AG20443 (cell line): ENCODE measurements around the gene ACADSB.
A peak's percentile ranks its signal among the peaks of the same experiment; 100 is the strongest.

Source experiments
- DNase-seq: peaks from one replicate; pipeline ENCODE4 v3.0.0; 2012; ENCODE audit warnings: low spot score, mixed read lengths

The ACADSB gene

DNA sequence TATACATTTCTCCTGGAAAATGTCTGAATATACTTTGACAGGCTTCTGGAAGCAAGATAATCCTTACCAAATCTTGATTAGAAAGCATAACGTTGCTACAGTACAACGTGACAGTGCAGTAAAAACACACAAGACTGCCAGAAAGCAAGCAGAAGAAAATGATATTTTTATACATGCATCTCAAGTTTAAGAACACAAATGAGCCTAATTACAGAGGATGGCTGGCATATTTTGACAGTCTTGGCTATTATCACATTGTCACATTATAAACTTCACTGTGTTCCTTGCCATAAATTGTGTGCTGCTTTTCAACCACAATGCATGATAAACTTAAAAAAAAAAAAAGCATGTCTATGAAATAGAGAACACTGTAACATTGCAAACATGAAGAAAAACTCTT lies 4.5 kb upstream of the ACADSB start:
- no peak for DNase-seq

DNA sequence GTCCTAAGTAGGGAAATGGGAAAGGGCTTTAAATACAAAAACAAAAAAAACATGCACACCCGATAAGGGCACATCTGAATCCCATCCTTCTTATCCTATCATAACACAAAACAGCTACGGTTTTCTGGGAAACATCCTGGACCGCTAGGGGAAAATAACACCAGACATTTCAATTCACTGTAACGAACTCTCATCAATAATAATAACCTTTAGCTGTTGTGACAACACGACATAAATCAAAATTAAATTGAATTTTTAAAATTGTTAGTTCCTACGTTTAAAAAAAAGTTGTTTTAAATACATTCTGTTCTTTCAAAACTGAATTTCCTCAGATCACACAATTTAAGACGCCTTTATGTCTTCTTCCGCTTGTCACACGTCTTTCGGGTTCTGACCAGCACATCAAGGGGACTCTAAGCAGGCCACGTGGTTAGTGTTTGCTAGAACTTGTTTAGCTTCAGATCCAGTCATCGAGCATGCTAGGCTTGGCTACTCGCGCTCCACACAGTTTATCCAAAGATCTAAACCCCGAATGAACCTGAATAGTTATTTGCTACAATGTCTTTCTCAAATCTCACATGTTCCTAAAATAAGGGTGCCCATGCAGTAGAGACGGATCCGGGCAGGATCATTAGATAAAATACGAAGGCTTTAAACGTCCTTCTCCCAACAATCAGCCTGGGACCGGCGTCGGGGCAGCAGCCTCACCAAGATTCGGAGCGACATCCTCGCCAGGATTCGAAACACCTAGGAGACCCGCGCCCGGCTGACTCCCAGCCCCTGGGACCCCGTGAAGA lies 1.1 kb upstream of the ACADSB start:
- DNase-seq: peak; percentile 61

DNA sequence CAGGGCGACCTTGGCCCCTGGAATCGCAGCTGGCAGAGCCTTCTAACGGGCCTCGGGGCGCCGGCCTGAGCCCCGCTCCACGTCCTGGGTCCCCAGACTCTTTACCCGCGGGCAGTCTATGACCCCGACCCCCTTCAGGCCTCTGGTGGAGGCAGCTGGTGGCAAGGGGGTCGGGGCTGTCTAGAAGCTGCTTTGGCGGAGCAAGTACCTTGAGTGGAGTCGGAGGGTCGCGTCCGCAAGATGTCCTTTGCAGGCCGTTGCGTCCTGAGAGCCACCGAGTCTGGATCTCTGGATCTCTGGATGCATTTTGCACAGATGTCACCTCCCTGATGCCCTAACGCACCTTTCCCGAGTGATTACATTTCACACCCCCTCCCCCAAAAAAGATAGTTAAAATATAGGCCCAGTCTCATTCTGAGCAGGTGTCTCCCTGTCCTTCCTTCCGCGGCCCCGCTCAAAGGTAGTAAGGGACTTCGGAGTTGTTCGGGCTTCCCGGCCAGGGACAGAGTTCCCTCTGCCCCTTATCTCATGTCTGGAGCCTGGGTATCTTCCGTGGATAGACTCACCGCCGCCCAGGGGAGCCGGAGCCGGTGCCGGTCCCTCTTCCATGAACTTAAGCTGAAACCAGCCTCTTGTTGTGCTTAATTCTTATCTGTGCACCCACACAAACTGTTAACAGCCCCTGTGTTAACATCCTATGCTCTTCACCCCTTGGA lies 457 bp downstream of the ACADSB start:
- peak; percentile 39 for DNase-seq

DNA sequence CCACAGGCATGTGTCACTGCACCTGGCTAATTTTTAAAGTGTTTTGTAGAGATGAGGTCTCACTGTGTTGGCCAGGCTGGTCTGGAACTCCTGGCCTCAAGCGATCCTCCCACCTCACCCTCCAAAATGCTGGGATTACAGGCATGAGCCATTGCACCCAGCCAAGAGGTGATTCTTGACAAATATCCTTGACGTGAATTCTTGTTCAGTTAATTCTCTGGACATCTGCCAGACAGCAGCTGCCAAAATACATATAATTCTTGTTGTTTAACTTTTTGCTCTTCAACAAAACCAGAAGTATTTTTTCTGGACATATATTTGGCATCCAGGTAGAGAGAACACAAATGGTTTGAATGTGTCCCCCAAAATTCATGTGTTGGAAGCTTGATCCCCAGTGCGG lies 3.2 kb downstream of the ACADSB start:
- DNase-seq: no peak

DNA sequence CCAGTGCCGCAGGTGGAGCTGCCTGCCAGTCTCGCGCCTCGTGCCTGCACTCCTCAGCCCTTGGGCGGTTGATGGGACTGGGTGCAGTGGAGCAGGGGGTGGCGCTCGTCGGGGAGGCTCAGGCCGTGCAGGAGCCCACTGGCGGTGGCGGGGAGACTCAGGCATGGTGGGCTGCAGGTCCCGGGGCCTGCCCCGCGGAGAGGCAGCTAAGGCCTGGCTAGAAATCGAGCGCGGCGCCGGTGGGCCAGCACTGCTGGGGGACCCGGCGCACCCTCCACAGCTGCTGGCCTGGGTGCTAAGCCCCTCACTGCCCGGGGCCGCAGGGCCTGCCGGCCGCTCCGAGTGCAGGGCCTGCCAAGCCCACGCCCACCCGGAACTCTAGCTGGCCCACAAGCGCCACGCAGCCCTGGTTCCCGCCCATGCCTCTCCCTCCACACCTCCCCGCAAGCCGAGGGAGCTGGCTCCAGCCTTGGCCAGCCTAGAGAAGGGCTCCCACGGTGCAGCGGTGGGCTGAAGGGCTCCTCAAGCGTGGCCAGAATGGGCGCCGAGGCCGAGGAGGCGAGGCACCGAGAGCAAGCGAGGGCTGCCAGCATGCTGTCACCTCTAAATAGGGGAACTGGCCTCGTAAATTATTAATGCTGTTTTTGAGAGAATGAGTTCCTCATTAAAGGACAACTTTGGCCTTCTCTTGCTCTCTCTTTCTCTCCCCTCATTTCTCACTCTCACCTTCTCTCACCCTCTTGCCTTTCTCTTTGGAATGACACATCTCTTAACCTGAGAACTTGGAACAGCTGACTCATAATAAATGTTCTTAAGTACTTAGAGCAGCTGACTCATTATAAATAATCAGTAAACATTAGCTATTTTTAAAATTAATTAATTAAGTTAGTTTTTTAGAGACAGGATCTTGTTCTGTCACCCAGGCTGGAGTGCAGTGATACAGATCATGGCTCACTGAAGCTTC lies 4.9 kb downstream of the ACADSB start:
- DNase-seq: no peak

DNA sequence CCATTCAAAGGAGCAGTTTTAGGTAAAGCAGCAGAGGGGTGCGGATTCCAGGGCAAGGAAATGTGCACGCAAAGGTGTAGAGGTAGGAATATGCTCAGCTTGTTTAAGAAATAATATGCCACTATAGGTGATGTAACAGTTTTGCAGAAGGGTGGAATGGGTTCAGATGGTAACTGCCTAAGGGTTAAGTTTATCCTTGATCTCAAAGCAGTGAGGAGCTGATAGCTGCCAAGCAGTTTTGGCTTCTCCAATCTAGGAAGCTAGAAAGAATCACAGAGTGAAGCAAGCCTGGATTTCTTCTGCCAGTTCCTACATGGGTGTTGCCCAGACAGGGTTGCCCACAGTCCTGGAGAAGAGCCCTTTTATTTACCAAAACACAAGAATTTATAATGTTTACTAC lies 6.0 kb downstream of the ACADSB start:
- no peak for DNase-seq

DNA sequence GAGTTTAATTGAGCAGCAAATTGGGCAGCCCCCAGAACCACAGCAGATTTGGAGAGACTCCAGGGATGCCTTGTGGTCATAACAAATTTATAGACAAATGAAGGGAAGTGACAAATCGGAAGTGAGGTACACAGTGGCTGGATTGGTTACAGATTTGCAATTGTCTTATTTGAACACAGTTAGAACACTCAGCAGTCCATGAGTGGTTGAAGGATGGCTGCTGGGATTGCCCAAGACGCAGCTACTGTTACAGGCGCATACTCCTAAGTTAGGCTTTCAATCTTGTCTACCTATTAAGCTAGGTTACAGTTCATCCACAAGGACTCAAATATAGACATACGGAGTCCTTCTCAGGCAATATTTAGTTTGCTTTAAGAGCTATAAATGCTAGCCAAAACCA lies 7.4 kb downstream of the ACADSB start:
- no peak for DNase-seq

DNA sequence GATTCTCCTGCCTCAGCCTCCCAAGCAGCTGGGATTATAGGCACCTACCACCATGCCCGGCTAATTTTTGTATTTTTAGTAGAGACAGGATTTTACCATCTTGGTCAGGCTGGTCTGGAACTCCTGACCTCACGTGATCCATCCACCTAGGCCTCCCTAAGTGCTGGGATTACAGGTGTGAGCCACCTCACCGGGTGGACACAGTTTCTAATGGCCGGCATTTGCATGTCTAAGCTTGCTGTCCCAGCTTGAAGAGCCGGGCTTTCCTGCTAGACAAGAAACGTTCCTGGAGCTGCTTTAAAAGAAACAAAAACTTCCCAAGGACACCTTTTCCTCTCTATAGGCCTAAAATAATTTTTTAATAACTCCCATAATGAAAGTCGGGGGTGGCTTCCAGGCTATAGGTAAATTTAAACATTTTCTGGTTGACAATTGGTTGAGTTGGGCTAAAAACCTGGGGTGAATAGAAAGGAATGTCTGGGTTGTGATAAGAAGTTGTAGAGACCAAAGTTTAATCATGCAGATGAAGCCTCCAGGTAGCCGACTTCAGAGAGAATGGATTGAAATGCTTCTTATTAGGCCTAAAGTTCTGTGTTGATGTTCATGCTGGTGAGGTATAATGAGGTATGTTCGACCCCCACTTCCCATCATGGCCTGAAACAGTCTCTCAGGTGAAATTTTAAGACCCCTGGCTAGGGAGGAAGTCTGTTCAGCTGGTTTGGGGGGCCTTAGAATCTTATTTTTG lies 8.8 kb downstream of the ACADSB start:
- no peak for DNase-seq

DNA sequence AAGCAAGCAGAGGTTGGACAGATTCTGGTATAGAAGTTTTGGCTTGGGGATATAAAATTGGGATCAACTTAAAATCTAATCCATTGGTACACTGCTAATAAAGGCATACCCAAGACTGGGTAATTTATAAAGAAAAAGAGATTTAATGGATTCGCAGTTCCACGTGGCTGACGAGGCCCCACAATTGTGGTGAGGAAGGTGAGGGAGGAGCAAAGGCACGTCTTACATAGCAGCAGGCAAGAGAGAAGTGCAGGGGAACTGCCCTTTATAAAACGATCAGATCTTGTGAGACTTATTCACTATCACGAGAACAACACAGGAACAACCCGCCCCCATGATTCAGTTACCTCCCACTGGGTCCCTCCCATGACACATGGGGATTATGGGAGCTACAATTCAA lies 9.7 kb downstream of the ACADSB start:
- no peak for DNase-seq

DNA sequence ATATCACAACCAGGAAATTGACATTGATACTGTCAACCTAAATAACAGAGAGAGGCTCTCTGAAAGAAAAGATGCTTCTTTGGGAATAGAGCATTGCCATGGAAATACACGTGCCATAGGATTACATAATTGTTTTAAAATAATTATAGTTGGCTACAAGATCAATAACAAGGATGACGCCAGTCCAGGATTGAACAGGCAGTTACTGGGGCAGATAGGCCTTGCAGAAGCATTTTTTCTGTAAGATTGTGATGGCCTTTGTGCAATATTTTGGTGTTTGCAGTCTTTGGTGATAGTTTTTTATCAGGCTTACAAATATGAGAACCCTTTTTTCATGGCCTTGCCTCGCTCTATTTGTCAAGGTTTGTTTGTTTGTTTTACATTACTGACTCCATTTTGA lies 10.5 kb downstream of the ACADSB start:
- DNase-seq: no peak

DNA sequence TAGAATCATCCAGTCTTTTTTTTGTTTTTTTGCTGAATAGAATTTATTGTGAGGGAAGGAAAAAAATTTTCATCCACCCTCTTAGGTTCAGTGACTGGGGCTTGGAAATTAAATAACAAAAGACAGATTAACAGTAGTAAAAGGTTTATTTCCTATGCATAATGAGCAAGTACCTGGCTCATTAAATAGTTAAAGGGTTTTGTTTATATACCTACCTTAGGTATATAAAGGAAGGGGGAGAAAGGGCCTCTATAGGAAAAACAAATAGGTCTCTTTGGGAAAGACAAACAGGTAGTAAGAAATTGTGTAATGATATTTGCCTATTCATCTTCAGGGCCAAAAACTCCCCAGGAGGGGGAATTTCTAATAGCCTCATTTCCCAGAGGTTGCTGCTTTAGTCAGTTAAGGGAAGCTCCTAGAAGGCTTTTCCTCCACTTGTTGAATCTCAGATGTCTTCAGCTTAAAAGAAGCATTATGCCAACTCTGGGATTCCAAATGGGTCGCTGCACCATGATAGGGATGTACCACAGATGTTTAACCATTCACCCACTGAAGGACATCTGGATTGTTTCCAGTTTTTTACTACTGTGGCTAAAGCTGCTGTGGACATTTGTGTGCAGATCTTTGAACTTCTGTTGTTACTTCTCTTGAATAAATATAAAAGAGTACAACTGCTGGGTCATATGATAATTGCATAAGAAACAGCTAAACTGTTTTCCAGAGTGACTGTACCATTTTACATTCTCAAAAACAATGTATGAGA lies 11.3 kb downstream of the ACADSB start:
- DNase-seq: no peak

DNA sequence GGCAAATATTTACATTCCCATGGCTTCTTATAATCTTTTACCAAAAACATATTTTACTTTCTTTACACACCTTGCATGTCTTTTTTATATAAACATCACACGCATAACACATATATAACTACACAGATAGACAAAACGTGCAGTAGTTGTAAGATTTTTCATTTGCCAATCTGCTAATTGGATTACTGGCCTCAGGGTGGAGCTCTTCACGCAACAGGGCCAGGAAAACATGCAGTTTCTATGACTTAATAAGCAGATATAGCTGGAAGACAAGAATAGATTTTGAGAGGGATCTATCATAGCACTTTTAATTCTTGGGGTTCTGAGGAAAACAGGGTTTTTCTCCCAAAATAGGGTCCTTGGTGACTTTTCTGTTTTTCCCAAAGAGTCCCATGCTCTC lies 12.7 kb downstream of the ACADSB start:
- no peak for DNase-seq

DNA sequence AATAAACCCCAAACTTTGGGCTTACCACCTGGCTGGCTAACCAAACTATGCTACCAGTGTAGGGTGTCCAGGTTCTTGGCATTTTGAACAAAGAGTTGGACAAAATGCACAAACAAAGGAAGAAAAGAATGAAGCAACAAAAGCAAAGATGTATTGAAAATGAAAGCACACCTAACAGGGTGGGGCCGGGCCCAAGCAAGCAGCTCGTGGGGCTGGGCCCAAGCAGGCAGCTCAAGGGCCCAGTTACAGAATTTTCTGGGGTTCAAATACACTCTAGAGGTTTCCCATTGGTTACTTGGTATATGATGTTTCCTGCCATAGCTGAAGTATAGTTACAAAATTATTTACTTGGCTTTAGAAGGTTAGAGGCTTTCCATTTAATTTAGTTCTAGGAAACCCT lies 15.7 kb downstream of the ACADSB start:
- DNase-seq: no peak

DNA sequence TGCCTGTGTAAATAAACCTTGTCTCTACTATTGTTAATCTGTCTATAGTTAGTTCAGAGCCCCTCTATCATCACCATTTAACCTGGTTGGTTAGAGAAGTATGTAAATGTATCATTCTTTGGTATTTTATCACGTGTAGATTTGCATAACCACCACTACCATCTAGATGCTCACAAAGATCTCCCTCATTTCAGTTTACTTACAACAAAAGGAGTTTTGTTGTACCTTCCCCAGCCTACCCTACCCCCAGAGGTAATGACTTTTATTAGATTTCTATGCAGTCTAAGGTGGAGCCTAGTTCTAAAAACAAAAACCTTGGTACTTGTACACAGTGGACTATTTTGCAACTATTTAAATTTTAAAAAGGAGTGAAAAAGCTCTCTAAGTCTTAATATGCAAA lies 17.5 kb downstream of the ACADSB start:
- no peak for DNase-seq

DNA sequence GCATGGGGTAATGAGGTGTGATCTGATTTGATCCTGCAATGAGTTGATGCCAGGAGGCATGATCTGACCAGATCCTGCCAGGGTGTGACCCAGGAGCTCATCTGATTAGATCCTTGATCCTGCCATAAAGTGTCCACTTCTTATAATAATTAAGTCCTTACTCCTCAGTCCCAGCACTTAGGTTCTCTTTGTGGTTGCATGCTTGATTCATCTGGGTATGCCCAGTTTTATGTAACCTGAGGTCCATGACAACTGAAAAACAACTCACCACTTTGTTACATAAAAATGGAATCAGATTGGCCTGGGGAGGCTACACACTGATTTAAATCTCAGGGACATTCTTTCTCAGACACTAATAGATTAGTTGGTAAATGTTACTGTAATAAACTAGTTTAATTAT lies 19.1 kb downstream of the ACADSB start:
- no peak for DNase-seq

DNA sequence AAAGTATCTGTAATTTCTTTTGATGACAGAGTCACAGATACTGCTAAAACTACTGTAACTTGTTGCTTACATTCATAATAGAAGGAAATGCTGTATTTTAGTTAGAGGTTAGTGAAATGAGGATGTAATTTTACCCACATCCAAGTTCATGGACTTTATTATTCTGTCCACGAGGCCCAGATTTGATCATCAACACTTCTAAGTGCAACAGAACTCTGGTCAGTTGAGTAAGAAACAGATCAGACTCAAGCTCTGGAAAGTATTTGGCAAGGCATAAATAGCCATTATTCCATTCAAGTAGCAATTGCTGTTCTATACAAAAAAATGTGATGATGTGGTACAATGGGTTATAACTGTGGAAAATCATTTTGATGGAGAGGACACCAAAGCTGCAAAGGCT lies 22.3 kb downstream of the ACADSB start:
- no peak for DNase-seq

DNA sequence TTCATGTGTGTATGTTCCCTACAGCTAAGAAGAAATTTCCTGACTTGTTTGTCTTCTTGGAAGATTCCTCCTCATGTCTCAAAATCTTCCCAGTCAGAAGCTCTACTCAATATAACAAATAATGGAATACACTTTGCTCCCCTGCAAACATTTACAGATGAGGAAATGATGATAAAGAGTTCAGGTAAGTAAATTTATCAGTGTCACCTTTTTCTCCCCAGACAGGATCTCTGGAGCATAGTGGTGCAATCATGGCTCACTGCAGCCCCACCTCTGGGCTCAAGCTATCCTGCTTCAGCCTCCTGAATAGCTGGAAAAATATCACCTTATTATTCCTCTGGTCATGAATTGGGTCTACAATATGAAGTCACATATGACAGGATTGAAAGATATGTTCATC lies 25.5 kb downstream of the ACADSB start:
- no peak for DNase-seq

DNA sequence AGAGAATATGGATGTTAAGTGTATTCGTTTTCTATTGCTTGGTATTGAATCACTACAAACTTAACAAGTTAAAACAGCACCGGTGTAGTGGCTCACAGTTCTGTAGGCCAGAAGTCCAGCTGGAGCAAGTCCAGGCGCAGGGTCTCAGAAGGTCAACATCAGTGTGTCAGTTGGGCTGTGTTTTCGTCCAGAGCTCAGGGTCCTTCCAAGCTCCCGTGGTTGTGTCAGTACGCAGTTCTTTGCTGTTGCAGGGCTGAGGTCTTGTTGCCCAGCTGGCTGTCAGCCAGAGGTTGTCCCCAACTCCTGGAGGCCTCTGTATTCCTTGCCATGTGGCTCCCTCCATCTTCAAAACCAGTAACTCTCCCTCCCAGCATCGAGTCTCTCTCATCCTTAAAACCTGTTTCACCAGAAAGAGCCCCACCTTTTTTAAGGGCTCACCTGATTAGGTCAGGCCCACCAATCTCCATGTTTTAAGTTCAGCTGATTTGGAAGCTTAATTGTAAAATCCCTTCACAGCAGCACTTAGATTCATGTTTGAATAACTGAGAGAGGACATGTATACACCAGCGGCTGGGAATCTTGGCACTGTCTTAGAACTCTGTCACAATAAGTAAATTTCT lies 26.8 kb downstream of the ACADSB start:
- no peak for DNase-seq

DNA sequence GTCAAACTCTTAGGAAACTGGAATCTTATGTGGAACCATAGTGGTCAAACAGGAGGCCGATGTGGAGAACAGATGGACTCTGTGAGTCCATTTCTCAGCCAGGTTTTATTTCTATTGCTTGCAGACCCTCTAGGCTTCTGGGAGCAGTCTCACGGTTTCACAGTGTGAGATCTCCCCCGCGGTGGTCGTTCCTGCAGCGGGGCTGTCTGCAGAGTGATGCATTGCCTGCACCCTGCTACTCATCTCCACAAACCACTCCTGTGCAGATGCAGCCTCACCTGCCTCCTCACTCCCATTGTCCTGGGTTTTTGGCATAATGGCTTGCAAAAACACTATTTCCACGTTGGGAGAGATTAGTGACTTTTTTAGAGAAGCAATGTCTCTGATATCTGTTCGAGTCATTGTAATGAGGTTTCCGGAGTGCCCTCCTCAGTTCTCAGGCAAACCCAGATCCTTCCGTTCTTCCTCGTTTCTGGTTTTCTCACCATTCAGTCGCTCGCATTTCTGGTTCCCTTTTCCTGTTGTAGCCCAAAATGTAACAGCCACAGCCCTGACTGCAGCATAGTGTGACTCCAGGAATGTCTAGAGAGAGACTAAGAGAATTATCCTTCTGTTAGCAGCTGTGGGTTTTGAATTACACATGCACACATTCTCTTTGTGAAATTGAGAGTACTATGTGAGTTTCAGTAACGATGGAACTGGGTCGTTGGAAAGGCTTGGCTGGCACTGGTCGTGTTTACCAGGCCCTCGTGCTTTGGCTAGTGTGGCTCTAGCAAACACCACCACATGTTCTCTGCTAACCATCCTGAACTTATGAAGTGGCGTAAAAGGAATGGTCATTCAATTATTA lies 30.2 kb downstream of the ACADSB start:
- DNase-seq: no peak

DNA sequence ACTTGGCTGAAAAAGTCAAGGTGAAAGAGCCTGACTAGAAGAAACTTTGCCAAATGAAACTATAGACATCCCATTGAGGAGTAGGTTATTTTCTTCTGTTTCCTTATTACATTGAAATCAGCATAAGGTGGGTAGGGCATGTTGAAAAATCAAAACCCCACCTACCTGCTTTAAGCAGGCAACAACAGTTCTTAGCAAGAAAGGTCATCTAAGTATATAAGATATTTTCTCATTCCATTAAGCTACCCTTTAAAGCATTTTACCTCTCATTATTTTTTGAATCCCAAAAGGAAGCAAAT lies 30.8 kb downstream of the ACADSB start:
- no peak for DNase-seq
